Activated T-cell treated with anti-CD3 and anti-CD28 coated beads, Interleukin-2, amount 50 U/mL, for 72 hours (primary cell): ENCODE data around the gene ALOX15. TPM values are rescaled to one million over a fixed set of nuclear protein-coding genes. Genes with fewer than 3 reads are reported as not detected.
"Not testable (repeated sequence)": the region's sequence is repeated elsewhere in the genome, so short reads cannot be mapped to it uniquely, and the experiment has no call there.

Experiments
- ATAC-seq, 2 donors: fragments of 150-1000 bp; cut with Tn5 transposase; replicated peaks in 1 of 2; 2 replicates each; pipeline ENCODE4 v1.10.0; 2021; ENCODE audit warnings: moderate library complexity in 2 of 2, mild to moderate bottlenecking in 1 of 2
- DNase-seq, 2 donors: peaks; one replicate each; pipeline ENCODE4 v3.0.0; 2021 to 2022; ENCODE audit warnings: mixed read lengths in 1 of 2
- H3K27ac Mint-ChIP-seq: one replicate; pipeline ENCODE4 v1.8.0; 2022; ENCODE audit warnings: mild to moderate bottlenecking, moderate library complexity, mixed read lengths
- H3K27me3 Mint-ChIP-seq: one replicate; pipeline ENCODE4 v1.8.0; 2022; ENCODE audit warnings: low read depth, mixed read lengths
- H3K36me3 Mint-ChIP-seq, 2 donors: one replicate each; pipeline ENCODE4 v1.8.0; 2022; ENCODE audit warnings: mixed read lengths in 2 of 2, mild to moderate bottlenecking in 1 of 2; ENCODE audit not compliant: insufficient read depth in 2 of 2
- H3K4me1 Mint-ChIP-seq: one replicate; pipeline ENCODE4 v1.8.0; 2022; ENCODE audit warnings: low read depth, mixed read lengths
- H3K4me3 Mint-ChIP-seq, 2 donors: one replicate each; pipeline ENCODE4 v1.8.0; 2022; ENCODE audit warnings: mild to moderate bottlenecking in 2 of 2, mixed read lengths in 2 of 2, moderate library complexity in 2 of 2
- H3K9me3 Mint-ChIP-seq, 2 donors: one replicate each; pipeline ENCODE4 v1.8.0; 2022; ENCODE audit warnings: mixed read lengths in 2 of 2
- total RNA-seq, 2 donors: library from RNA; stranded (reverse); gene quantifications; one replicate each; pipeline ENCODE4 v1.2.3, GENCODE V29; 2022

The ALOX15 gene
- total RNA-seq, 2 donors from 2014 or later = 0.26 TPM; not detected in 1

GRCh38 chr17:4594406-4594805, 47.1 kb downstream of the ALOX15 start:
- DNase-seq = no peak
- Mint-ChIP-seq H3K4me3 (no peak overlapping the region), H3K27ac (no peak overlapping the region), H3K9me3 (no peaks in the 10 kb centered on the region), H3K36me3 (no peaks in the 10 kb centered on the region), H3K4me1 (peaks cover 6% of the 10 kb centered on the region), H3K27me3 (peaks cover 6% of the 10 kb centered on the region)
- ATAC-seq = no peak

- Mint-ChIP-seq H3K27ac (no peak overlapping the region), H3K27me3 (peaks cover 6% of the 10 kb centered on the region), H3K4me1 (peaks cover 6% of the 10 kb centered on the region), H3K4me3 (no peak overlapping the region), H3K9me3 (no peaks in the 10 kb centered on the region), H3K36me3 (no peaks in the 10 kb centered on the region)
- no peak for DNase-seq
- no peak for ATAC-seq
Observed at GRCh38 chr17:4593021-4593421, 48.5 kb downstream of the ALOX15 start.

- DNase-seq = no peak
- no peak overlapping the region for H3K4me3 Mint-ChIP-seq
- peaks cover 6% of the 10 kb centered on the region for H3K27me3 Mint-ChIP-seq
- no peaks in the 10 kb centered on the region for H3K36me3 Mint-ChIP-seq
- peaks cover 6% of the 10 kb centered on the region for H3K4me1 Mint-ChIP-seq
- no peak overlapping the region for H3K27ac Mint-ChIP-seq
- no peak for ATAC-seq
- no peaks in the 10 kb centered on the region for H3K9me3 Mint-ChIP-seq
Observed at GRCh38 chr17:4592240-4593005, 49.1 kb downstream of the ALOX15 start.

DNA sequence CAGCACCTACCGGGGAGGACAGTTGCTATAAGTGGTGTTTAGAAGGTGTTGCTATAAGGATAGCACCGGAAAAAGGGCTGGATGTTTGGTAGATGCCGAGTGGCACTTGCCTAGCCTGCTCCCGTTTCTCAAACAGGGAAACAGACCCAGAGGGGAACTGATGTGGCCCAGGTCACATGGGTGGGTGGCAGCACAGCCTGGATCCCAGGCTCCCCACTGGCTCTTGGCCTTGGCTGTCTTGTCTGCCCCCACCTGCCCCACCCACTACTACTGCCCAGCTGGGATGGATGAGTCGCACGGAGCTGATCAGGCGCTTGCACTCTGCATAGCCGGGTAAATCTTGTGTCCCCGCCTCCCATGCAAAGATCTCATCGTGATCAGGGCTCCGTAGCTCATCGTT, 49.9 kb downstream of the ALOX15 start:
- DNase-seq (no peak), ATAC-seq (no peak)
- no peaks in the 10 kb centered on the region for H3K9me3 Mint-ChIP-seq
- H3K4me1 Mint-ChIP-seq = peaks cover 6% of the 10 kb centered on the region
- no peak overlapping the region for H3K27ac Mint-ChIP-seq
- H3K27me3 Mint-ChIP-seq = peaks cover 14% of the 10 kb centered on the region
- no peaks in the 10 kb centered on the region for H3K36me3 Mint-ChIP-seq
- H3K4me3 Mint-ChIP-seq = no peak overlapping the region

DNA sequence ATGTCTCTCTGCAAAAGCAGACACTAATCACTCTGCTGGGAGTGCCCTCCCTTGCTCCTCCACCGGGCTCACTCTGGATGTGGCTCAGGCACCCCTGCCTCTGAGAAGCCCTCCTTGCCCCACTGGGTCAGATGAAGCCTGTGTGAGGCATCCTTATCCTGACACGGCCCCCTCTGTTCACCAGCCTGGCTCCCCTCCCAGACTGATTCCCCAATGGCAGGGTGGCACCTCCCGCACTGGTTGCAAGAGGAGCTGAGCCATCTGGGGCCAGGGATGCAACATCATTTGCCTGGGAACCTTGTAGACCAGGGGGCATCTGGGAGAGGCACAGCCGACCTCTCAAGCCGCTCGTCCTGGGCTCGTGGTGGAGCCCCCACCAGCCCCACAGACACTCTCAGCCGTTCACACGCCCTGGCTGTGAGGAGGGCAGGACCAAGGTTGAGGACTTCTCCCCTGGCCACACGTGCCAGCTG, 50.5 kb downstream of the ALOX15 start:
- Mint-ChIP-seq H3K4me3 (no peak overlapping the region), H3K36me3 (no peaks in the 10 kb centered on the region), H3K9me3 (no peaks in the 10 kb centered on the region), H3K27me3 (peaks cover 19% of the 10 kb centered on the region), H3K4me1 (peaks cover 6% of the 10 kb centered on the region), H3K27ac (no peak overlapping the region)
- DNase-seq = no peak
- ATAC-seq = no peak

DNA sequence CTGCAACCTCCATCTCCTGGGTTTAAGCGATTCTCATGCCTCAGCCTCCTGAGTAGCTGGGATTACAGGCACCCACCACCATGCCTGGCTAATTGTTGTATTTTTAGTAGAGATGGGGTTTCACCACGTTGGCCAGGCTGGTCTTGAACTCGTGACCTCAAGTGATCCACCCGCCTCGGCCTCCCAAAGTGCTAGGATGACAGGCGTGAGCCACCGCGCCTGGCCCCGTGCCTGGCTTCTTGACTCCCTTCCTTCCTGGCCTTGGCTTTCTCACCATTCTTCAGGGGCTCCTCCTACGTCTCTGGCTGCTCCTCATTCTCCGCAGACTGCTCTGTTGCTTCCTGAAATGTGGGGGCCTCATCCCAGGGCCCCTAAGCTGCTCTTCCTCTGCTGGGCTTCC, 51.4 kb downstream of the ALOX15 start:
- not testable (repeated sequence) for H3K27ac Mint-ChIP-seq, DNase-seq, H3K4me3 Mint-ChIP-seq, H3K4me1 Mint-ChIP-seq, H3K9me3 Mint-ChIP-seq, H3K36me3 Mint-ChIP-seq, ATAC-seq
- peaks cover 29% of the 10 kb centered on the region for H3K27me3 Mint-ChIP-seq

DNA sequence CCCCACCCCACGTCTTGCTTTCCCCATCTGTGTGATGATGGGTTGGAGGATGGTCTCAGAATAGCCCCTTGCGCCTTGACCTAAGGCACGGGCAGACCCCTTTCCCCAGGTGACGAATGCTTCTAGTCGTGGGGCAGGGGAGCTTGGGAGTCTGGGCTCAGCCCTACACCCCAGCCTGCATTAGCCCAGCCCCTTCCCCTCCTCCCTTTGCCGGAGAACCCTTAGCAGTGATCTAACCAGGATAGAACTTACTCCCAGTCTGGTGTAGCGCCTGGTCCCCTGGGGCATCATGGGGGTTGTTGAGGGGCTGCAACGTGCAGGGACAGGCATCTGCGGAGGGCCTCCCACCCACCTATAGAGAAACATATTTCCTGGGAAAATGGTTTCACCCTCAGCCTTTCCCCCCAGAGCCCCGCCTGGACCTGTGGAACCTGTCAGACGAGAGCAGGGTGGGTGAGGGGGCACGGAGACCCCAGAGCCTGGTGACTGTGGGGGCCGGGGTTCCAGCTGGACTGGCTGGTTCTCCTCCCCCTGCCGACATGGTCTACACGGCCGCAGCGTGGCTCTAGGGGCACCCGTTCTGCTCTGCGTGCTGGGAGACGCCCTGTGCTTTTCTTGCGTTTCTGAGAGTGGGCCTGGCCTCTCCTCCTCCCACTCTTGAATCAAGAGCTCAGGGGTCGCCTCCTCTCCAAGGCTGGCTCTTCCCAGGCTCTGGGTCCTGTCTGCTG, 52.4 kb downstream of the ALOX15 start:
- Mint-ChIP-seq H3K4me1 (no peaks in the 10 kb centered on the region), H3K27ac (no peak overlapping the region), H3K36me3 (no peaks in the 10 kb centered on the region), H3K4me3 (no peak overlapping the region), H3K27me3 (peaks cover 31% of the 10 kb centered on the region), H3K9me3 (no peaks in the 10 kb centered on the region)
- ATAC-seq (no peak), DNase-seq (no peak)

GRCh38 chr17:4588391-4588790, 53.1 kb downstream of the ALOX15 start:
- DNase-seq (no peak), ATAC-seq (no peak)
- H3K36me3 Mint-ChIP-seq = no peaks in the 10 kb centered on the region
- H3K27ac Mint-ChIP-seq = no peak overlapping the region
- H3K4me3 Mint-ChIP-seq = no peak overlapping the region
- no peaks in the 10 kb centered on the region for H3K9me3 Mint-ChIP-seq
- H3K27me3 Mint-ChIP-seq = peaks cover 38% of the 10 kb centered on the region
- H3K4me1 Mint-ChIP-seq = peaks cover 5% of the 10 kb centered on the region

- Mint-ChIP-seq H3K4me1 (peaks cover 5% of the 10 kb centered on the region), H3K36me3 (no peaks in the 10 kb centered on the region), H3K9me3 (no peaks in the 10 kb centered on the region), H3K27ac (no peak overlapping the region), H3K27me3 (peaks cover 44% of the 10 kb centered on the region), H3K4me3 (no peak overlapping the region)
- ATAC-seq (no peak), DNase-seq (no peak)
Observed at GRCh38 chr17:4587803-4588202, 53.7 kb downstream of the ALOX15 start.

DNA sequence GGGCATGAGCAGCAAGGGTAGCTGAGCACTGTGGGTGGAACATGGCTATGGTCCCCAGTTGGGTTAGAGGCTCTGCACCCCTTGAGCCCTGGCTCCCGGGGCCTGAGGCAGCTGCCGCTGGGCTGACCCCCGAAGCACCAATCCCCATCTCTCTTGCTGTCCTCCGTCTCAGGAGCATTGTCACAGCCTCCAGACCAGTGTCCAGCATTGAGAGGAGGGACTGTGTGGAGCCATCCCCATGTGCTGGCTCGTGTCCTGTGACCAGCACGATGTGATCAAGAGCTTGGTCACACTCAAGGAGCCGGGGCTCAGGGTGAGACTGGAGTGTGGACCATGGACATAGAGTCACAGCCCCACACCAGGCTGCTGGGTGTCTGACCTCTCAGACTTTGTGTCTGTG, 54.3 kb downstream of the ALOX15 start:
- Mint-ChIP-seq H3K27me3 (peaks cover 50% of the 10 kb centered on the region), H3K4me1 (peaks cover 5% of the 10 kb centered on the region), H3K36me3 (no peaks in the 10 kb centered on the region), H3K4me3 (no peak overlapping the region), H3K9me3 (no peaks in the 10 kb centered on the region), H3K27ac (no peak overlapping the region)
- no peak for DNase-seq
- no peak for ATAC-seq

DNA sequence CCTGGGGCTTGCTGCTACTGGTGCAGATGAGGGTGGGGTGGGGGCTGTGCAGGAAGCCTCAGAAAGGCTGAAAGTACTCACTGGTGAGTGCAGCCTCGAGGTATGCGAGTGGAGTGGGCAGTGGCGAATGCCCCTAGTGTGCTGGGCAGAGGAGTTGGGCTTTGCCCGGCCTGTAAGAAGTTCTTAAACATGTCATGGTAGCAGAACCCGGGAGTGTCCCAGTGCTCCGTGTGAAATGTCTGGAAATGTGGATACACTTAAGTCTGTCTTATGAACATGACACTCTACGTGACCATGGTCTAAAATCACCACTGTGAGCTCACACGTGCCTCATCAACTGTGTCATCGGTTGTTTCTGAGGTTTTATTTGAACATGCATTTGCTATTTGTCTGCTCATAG, 55.4 kb downstream of the ALOX15 start:
- H3K27me3 Mint-ChIP-seq = peaks cover 61% of the 10 kb centered on the region
- H3K4me3 Mint-ChIP-seq = no peak overlapping the region
- H3K9me3 Mint-ChIP-seq = no peaks in the 10 kb centered on the region
- peaks cover 5% of the 10 kb centered on the region for H3K4me1 Mint-ChIP-seq
- H3K27ac Mint-ChIP-seq = no peak overlapping the region
- H3K36me3 Mint-ChIP-seq = no peaks in the 10 kb centered on the region
- ATAC-seq = no peak
- no peak for DNase-seq

- no peak for ATAC-seq
- peaks cover 63% of the 10 kb centered on the region for H3K27me3 Mint-ChIP-seq
Observed at GRCh38 chr17:4585638-4585994, 55.9 kb downstream of the ALOX15 start.

GRCh38 chr17:4584917-4585637, 56.4 kb downstream of the ALOX15 start:
- H3K4me3 Mint-ChIP-seq = peak overlapping the region; percentile 55 to 69

More at GRCh38 chr17:4585638-4585994, 55.9 kb downstream of the ALOX15 start:
- H3K9me3 Mint-ChIP-seq = no peaks in the 10 kb centered on the region
- no peak for DNase-seq
- H3K4me1 Mint-ChIP-seq = peaks cover 5% of the 10 kb centered on the region
- H3K27ac Mint-ChIP-seq = no peak overlapping the region
- no peaks in the 10 kb centered on the region for H3K36me3 Mint-ChIP-seq
- no peak overlapping the region for H3K4me3 Mint-ChIP-seq

More at GRCh38 chr17:4584917-4585637, 56.4 kb downstream of the ALOX15 start:
- DNase-seq (no peak), ATAC-seq (no peak)
- Mint-ChIP-seq H3K27ac (no peak overlapping the region), H3K36me3 (no peaks in the 10 kb centered on the region), H3K27me3 (peaks cover 58% of the 10 kb centered on the region), H3K4me1 (peaks cover 5% of the 10 kb centered on the region), H3K9me3 (no peaks in the 10 kb centered on the region)
